ENCODE measurements around the gene NWD2.

NWD2 gene

DNA sequence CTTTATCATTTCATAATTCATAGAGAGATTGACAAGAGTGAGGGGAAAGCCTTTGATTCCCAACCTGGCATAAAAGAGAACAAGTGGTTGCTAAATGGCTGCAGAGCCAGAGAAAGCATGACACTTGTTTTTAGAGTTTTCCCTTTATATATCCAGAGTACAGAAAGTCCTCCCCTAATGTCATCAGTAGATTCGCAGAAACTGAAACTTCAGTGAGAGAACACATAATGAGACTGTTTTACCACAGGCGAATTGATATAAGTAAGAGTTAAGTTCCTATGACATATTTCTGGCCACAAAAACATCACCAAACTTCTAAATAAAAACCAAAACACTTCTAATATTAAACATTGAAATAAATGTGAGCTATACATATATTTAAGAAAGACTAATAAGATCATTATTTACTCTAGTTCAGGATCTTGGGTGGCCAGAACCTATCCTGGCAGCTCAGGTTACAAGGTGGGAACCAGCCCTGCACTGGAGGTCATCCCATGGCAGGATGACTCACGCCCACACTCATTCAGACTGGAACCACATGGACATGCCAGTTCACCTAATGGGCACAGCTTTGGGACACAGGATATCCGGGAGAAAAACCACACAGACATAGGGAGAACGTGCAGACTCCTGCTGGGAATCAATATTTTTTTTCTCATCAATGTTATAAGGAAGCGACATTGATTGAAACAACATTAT, 35.5 kb downstream of the NWD2 start:
- DNase-seq (ENCODE audit: low spot score) = no peak

GRCh38 chr4:37299468-37299867, 54.9 kb downstream of the NWD2 start:
- no peak for DNase-seq (ENCODE audit: low spot score)

- DNase-seq (ENCODE audit: low spot score) = no peak
These were observed 60.1 kb downstream of the NWD2 start for GRCh38 chr4:37304612-37305011.

- DNase-seq (ENCODE audit: low spot score) = no peak
These were observed 61.4 kb downstream of the NWD2 start for GRCh38 chr4:37305984-37306383.

- DNase-seq (ENCODE audit: low spot score) = no peak
These were observed 72.6 kb downstream of the NWD2 start for GRCh38 chr4:37317104-37317643.

DNA sequence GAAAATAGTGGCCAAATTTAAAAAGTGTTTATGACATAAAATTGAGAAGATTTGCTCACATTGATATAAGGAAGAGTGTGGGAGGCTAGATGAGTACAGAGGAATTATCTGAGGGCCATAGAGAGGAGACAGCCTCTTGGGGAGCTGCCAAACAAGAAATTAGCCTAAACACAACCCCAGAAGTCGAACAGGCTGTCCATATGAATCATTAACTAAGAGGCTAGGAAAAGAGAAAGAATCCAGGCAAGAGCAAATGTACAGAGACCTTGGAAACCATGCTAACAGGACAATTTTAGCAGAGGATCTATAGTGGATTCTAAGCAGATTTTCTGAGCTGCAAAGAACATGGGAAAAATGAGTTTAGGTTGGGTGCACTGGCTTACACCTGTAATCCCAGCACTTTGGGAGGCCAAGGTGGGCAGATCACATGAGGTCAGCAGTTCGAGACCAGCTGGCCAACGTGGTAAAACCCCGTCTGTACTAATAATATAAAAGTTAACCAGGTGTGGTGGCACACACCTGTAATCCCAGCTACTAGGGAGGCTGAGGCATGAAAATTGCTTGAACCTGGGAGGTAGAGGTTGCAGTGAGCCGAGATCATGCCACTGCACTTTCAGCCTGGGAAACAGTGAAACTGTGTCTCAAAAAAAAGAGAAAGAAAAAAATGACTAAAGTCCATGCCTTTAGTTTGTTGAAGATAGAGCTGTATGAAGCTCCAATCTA, 76.1 kb downstream of the NWD2 start:
- no peak for DNase-seq (ENCODE audit: low spot score)

- DNase-seq (ENCODE audit: low spot score) = no peak
These were observed 77.6 kb downstream of the NWD2 start for GRCh38 chr4:37322122-37322521.

GRCh38 chr4:37324546-37324945, 80.0 kb downstream of the NWD2 start:
- DNase-seq (ENCODE audit: low spot score) = no peak

DNA sequence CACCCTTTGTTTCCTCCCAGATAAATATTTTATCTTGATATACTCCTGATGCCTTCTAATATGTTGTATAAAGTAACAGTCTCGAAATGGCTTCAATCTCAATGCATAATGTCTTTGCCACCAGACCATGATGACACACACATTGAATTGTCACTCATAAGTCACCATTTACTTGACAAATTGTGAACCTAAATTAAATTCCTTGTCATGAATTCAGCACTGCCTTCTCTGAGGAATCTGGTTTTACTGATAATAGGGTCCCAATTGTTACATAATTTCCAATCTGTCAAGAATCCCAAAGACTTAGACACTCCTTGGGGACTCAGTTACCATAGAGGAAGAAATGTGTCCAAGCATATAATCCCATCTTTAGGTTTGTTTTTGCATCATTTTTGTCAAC, 82.3 kb downstream of the NWD2 start:
- no peak for DNase-seq (ENCODE audit: low spot score)

- DNase-seq (ENCODE audit: low spot score) = no peak
These were observed 94.4 kb downstream of the NWD2 start for GRCh38 chr4:37338972-37339371.

- DNase-seq (ENCODE audit: low spot score) = no peak
These were observed 114.2 kb downstream of the NWD2 start for GRCh38 chr4:37358748-37359147.

DNA sequence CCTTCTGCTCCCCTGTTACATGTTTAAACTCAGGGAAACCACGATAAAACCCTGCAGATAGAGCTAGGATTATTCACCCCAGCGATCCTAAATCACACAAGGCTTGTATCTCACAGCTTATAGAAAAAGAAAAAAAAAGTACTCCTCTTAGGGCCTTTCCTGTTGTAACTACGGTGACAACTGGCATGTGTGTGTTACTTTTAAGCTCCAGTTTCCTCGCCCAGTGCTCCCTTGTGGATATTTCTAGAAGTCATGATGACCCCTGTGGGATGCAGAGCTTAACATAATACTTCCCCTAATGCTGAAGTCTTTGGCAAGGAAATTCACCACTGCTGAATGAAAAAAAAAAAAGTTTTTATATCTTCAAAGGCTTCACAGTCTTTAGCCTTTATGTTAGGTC, 114.7 kb downstream of the NWD2 start:
- no peak for DNase-seq (ENCODE audit: low spot score)

- no peak for DNase-seq (ENCODE audit: low spot score)
These were observed 121.3 kb downstream of the NWD2 start for GRCh38 chr4:37365888-37366287.

- DNase-seq (ENCODE audit: low spot score) = no peak
These were observed 123.4 kb downstream of the NWD2 start for GRCh38 chr4:37367901-37368300.

DNA sequence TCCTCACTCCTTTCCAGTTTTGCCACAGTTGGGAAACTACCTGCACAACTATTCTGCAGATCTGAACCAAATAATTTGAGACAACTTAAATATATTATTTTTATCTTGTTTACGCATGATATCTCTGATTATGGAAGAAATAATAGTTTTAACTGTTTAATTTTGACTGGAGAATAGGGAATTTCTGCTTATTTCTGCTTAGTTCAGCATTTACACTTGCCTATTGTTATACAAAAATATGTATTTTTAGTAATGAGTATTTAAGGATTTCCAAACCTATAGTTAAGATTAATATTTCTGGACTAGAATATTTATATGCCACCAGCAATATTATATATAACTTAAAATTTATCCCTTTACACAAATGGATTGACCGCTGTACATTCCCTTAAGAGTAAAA, 125.5 kb downstream of the NWD2 start:
- DNase-seq (ENCODE audit: low spot score) = no peak

DNA sequence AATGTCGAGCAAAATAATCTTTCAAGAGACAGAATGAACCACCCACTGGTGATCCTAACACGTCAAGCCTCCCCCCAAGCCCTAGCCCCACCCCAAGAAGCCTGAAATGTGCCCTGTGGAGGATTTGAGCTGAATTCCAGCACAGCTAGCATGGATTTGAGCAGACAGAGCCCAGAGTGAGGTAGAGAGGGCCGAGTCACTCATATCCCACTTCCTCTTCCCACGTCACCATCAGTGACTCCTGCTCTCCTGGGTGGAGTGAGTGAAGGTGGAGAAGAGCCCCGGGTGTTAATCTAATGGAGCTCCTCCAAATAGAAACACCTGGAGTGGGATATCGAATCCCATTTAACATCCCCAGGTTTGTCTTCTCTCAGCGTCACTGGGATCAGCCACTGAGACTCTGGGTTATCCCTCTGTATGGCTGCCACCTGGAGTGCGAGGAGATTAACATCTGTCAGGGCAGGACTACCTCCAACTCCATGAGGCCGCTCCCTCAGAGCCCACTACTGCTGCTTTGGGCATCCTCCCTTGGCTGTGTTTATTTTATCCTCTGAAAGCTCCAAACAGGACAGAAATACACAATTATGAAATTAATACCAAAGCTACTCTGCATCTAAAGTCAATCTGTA, 136.6 kb downstream of the NWD2 start:
- no peak for DNase-seq (ENCODE audit: low spot score)

GRCh38 chr4:37383579-37384229, 139.2 kb downstream of the NWD2 start:
- DNase-seq (ENCODE audit: low spot score) = peak; percentile 48

GRCh38 chr4:37385424-37385823, 140.9 kb downstream of the NWD2 start:
- DNase-seq (ENCODE audit: low spot score) = no peak

DNA sequence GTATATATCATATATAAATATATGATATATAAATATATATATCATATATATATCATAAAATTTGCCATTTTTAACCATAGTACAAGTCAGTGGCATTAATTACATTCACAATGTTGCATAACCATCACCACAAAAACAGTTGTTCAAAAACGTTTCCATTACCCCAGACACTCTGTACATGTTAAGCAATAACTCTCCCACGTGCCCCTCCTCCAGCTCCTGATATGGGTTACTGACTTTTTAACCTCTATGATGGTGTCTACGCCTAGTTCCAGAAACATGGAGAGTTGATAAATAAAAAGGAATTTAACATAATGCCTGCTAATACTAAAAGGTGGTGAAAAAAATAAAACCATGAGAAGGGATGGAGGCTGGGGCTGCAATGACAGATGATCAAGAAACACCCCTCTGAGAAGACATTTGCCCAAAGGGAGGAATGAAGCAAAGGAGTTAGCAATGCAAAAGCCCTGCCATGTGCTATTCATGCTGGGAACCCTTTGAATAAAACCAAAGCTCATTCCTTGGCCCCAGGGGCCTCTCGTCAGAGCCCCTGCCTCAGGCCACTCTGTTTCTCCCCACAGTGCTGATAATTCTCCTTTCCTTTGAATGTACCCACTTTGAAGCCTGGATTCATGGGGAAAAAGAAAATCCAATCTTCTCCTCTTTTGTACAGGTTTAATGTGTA, 144.3 kb downstream of the NWD2 start:
- DNase-seq (ENCODE audit: low spot score) = no peak

DNA sequence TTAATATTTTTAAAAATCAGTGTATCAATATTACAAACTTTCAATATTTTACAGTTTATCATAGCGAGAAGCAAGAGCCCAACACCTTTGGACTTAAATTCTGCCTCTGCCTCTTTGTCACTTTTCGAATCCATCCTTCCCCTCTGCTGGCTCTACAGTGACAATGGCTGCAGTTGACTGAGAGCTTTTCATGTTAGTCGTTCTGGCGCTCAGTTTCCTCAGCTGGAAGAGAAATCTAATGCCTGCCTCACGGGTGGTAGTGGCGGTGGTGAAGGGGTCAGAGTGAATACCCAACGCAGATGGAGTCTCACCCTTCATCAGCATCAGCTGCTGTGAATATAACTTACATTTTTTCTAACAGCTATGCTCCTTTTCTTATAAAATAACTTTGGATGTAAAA, 144.8 kb downstream of the NWD2 start:
- DNase-seq (ENCODE audit: low spot score) = no peak

GRCh38 chr4:37389967-37390580, 145.5 kb downstream of the NWD2 start:
- DNase-seq (ENCODE audit: low spot score) = peak; percentile 54
